ENCODE measurements around the gene ZBED4.

Gene ZBED4

DNA sequence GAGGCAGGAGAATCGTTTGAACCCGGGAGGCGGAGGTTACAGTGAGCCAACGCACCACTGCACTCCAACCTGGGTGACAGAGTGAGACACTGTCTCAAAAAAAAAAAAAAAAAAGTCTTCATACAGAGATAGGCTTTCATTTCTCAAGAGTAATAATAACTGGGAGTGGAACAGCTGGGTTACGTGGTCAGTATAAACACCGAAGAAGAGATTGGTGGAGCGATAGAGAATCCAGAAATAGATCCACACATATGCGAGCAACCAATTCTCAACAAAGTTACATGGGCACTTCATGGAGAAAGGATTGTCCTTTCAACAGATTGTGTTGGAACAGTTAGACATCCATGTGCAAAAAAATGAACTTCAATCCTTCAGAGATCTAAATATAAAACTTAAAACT, 24.6 kb downstream of the ZBED4 start:
- no peak for DNase-seq (ENCODE audit: low spot score)

DNA sequence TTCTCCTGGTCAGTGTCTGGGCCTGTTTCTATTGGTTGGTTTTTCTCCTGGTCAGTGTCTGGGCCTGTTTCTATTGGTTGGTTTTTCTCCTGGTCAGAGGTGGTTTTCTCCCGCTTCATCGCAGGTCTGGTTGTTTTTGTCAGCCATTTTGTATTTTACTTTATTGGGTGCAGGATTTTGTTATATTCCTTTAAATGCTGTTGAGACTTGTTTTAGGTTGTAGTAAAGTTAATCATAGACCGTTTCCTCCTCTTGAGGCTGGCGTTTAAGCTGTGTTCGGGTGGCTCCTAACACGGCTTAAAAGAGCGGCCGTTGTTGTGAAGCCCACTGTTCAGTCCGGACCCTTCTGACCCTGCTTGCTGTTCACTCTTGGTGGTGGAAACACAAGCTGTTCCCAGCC, 26.2 kb downstream of the ZBED4 start:
- no peak for DNase-seq (ENCODE audit: low spot score)

DNA sequence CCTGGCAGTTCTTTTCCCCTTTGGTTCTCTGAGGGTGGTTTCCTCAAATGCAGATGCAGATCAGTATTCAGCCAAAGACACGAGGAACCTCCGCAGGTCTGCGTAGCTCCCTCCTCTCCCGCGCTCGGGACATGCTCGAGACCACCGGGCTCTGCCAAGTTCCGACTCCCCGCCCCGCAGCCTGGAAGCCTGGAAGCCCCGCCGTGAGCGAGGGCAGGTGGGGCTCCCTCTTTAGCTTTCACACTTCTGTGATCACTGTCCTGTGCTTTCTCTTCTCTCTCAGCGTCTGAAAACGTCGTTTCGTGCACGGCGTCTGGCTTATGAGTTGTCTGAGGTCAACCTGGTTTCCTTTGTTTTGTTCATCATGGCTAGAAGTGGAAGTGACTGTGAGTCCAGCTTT, 26.6 kb downstream of the ZBED4 start:
- peak; percentile 44 for DNase-seq (ENCODE audit: low spot score)

DNA sequence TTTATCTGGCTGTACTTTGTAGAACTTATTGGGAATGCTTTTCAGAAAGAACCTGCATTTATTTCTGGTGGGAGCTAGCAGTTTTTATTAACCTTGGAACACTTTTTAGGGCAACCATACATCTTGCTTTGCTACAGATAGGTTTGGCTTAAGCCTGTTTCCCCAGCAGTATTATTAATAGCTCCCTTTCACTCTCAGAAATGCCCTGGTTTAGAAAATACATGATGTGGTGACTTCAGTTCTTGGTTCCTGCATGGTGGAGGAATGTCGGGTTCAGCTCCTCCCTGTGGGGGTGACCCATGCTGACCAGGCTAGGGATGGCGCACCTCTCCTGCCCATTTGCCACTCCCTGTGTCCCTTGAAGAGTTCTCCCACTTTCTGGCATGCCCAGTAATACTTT, 28.2 kb downstream of the ZBED4 start:
- no peak for DNase-seq (ENCODE audit: low spot score)

DNA sequence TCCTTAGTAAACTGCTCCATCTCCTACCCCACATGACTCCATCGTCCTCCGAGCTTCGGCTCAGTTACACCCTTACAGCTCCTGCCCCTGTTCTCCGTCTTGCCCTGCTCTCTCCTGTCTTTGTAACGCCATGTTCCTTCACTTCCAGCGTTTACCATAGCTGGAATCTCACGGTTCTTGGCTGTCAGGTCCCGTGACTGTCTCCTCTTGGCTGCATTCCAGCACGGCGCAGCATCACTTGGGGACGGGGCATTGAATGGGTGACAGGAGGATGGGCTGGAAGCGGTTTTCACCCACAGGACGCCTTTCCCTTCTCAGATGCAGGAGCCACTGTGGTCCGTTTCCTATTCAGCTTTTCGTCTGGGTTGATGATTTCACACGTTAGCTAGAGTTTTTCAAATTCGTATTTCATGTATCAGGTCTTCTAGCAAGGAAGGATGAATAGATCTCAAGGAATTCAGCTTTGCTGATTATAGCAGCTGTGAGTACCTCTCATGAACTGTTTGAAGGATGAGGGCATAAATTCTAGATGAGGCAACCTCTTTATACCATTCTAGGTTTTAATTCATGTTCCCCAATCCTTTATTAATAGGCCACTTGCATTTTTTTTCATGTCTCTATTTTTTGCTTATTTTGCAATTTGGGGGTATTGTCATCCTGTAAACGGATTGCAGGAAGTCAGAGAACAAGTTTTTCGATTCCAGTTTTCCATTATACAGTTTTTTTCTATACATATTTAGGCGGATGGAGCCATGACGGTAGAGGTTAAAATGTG, 29.1 kb downstream of the ZBED4 start:
- no peak for DNase-seq (ENCODE audit: low spot score)

DNA sequence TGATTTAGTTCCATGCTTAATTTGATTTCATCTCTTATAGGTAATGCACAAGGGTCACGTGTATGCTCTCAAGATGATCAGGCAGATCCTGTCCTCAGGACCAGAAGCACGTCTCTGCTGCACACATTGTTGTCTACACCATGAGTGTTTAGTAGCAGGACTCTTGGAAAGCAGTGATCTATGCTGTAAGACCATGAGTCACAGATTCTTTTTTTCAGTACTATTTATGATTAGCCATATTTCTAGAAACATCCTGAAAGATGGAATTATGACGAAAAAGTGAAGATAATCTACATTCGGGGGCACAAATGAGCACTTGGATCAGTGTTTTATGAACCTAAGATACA, 29.6 kb downstream of the ZBED4 start:
- DNase-seq (ENCODE audit: low spot score) = peak; percentile 46

DNA sequence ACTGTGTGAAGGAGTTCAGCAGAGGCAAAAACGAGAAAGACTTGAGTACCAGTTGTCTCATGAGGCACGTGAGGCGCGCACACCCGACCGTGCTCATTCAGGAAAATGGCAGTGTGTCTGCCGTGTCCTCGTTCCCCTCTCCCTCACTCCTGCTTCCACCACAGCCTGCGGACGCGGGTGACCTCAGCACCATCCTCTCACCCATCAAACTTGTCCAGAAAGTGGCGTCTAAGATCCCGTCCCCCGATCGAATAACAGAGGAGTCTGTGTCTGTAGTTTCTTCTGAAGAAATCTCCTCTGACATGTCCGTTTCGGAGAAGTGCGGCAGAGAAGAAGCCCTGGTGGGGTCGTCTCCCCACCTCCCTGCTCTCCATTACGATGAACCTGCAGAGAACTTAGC, 30.4 kb downstream of the ZBED4 start:
- DNase-seq (ENCODE audit: low spot score) = no peak

DNA sequence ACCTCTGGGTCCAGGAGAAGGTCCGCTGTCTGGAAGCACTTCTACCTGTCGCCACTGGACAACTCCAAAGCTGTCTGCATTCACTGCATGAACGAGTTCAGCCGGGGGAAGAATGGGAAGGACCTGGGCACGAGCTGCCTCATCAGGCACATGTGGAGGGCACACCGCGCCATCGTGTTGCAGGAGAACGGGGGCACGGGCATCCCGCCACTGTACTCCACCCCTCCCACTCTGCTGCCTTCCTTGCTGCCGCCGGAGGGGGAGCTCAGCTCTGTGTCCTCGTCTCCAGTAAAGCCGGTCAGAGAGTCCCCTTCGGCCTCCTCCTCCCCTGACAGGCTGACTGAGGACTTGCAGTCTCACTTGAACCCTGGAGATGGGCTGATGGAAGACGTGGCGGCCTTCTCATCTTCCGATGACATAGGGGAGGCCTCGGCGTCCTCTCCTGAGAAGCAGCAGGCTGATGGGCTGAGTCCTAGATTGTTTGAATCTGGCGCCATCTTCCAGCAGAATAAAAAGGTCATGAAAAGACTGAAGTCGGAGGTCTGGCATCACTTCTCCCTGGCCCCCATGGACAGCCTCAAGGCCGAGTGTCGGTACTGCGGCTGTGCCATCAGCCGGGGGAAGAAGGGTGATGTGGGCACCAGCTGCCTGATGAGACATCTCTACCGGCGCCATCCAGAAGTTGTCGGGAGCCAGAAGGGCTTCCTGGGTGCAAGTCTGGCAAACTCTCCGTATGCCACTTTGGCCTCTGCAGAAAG, 31.0 kb downstream of the ZBED4 start:
- no peak for DNase-seq (ENCODE audit: low spot score)

DNA sequence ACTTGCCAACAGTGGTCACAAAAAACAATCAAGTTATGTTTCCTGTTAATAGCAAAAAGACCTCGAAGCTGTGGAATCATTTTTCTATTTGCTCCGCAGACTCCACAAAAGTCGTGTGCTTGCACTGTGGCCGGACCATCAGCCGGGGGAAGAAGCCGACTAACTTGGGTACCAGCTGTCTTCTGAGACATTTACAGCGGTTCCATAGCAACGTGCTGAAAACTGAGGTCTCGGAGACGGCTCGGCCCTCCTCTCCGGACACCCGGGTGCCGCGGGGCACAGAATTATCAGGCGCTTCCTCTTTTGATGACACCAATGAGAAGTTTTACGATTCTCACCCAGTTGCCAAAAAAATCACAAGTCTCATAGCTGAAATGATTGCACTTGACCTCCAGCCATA, 31.6 kb downstream of the ZBED4 start:
- DNase-seq (ENCODE audit: low spot score) = no peak

DNA sequence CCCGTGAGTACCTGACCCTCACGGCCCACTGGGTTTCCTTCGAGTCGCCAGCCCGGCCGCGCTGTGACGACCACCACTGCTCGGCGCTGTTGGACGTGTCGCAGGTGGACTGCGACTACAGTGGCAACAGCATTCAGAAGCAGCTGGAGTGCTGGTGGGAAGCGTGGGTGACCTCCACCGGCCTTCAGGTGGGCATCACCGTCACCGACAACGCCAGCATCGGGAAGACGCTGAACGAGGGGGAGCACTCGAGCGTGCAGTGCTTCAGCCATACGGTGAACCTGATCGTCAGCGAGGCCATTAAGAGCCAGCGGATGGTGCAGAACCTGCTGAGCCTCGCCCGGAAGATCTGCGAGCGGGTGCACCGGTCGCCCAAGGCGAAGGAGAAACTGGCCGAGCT, 32.2 kb downstream of the ZBED4 start:
- DNase-seq (ENCODE audit: low spot score) = no peak

DNA sequence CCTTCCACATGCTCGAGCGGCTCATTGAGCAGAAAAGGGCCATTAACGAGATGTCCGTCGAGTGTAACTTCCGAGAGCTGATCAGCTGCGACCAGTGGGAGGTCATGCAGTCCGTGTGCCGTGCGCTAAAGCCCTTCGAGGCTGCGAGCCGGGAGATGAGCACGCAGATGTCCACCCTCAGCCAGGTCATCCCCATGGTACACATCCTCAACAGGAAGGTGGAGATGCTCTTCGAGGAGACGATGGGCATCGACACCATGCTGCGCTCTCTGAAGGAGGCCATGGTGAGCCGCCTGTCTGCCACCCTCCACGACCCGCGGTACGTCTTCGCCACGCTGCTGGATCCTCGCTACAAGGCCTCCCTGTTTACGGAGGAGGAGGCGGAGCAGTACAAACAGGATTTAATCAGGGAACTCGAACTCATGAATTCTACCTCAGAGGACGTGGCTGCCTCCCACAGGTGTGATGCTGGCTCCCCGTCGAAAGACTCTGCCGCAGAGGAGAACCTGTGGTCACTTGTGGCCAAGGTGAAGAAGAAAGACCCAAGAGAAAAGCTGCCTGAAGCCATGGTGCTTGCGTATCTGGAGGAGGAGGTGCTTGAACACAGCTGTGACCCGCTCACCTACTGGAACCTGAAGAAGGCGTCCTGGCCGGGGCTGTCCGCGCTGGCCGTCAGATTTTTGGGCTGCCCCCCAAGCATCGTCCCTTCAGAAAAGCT, 32.9 kb downstream of the ZBED4 start:
- DNase-seq (ENCODE audit: low spot score) = no peak

DNA sequence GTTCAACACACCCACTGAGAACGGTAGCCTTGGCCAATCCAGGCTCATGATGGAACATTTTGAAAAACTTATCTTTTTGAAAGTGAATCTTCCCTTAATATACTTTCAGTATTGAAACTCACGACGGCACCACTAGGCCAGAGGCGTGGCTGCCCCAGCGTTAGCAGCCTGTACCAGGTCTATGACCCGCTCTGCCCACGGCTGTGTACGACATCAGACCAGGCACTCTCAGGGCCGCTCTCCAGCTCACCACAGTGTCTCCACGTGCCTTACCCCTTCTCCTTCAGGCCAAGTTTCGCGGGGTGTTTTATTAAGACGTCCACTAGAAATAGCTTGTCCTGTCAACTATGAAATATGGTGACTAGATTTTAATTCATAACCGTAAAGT, 33.4 kb downstream of the ZBED4 start:
- DNase-seq (ENCODE audit: low spot score) = no peak

DNA sequence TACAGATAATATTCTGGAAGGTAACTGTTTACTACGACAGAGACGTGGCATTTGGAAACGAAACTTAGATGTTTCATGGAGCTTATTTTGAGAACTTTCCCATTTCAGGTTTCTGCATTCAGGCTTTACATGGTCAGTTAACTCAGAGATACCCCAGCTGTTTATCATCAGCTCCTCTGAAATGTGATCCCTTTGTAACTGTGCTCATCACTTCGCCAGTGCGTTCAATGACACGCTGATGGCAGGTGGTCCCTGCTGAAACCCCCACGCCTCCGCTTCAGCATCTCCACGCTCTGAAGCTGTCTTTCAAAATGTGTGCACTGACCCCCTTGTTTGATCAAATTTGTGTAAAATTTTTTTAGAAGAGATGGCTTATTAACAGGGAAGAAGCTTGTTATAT, 34.1 kb downstream of the ZBED4 start:
- DNase-seq (ENCODE audit: low spot score) = no peak

DNA sequence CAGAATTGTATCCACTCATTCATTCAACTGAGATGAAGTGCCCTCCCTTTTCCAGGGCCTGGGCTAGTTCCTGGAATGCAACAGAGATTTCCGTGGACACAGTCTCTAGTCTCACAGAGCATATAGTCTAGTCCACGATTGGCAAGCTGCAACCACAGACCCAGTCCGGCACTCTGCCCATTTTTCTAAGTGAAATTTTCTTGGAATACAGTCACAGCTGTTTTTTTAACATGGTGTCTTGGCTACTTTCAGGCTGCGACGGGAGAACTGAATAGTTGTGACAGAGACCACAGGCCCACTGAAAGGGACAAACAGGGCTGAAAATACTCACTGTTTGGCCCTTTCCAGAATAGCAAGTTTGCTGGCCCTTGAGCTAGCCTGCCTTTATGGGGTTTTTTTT, 35.4 kb downstream of the ZBED4 start:
- no peak for DNase-seq (ENCODE audit: low spot score)

DNA sequence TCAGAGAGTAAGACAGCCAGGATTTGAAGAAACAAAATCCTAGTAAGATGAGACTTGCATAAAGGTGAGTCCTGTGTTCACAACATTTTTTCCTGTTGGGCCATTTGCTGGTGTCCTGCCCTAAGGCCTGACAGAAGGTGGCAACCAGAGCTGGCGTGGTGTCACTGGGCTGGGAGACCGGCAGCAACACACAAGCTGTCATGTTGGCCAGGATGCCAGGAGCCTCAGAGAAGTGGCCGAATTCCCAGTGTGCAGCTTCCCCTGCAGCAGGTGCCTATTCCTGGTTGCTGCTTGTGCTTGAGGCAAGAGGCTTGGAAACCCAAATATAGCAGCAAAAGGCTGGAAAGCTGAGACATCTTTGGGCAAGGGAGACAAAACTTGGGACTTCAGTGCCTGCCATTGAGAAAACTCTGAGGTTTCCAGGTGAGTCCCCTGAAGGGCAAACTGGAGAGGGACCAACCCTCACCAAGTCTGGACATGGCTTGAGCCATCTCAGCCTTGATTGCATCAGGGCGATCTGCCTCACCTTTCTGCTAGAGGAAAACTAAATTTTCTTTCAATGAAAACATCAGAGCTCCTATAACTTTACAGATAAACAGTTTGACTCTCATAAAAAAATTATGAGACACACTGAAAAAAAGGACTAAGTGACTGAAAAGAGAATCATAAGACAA, 38.7 kb downstream of the ZBED4 start:
- DNase-seq (ENCODE audit: low spot score) = no peak

DNA sequence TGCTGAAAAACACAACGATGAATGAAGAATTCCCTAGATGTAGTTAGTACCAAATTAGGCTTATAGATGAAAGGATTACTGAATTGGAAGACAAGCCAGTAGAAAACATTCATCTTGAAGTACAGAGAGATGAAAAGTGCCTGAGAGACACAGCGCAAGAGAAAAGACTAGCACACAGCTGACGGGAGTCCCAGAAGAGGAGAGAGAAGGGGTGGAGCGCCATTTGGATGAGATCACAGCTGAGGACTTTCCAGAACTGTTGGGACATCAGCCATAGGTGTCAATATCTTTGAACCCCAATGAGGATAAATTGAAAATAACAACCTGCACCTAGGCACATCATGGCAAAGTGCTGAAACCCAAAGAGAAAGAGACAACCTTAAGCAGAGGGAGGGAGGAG, 39.4 kb downstream of the ZBED4 start:
- no peak for DNase-seq (ENCODE audit: low spot score)

DNA sequence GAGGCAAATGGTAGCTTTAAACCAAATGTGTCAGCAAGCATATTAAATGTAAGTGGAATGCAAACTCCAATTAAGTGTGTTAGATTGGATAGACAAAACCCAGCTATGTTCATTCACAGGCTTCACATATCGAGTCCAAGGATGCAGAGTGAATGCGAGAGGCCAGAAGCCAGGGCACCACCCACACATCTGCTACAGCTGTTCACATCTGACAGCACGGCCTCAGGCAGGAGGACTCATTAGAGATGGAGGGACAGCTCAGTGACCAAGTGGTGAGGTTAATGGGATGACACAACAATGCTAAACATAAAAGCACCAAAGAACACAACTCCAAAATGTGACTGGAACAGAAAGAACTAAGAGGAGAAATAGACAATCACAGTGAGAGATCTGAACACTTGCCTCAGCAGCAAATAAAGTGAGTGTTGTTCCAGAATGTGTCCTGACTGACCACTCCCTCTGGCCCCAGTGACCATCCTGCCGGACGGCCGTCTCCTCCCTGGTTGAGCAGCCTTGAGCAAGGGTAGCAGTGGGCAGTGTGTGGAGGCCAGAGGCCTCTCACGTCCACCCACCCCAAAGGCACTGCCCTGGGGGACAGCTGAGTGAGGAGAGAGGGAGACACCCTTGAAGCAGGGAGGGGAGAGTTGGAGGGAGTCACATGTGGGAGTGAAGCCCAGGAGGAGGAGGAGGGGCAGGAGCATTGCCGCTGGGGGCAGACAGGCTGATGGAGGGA, 40.8 kb downstream of the ZBED4 start:
- no peak for DNase-seq (ENCODE audit: low spot score)

DNA sequence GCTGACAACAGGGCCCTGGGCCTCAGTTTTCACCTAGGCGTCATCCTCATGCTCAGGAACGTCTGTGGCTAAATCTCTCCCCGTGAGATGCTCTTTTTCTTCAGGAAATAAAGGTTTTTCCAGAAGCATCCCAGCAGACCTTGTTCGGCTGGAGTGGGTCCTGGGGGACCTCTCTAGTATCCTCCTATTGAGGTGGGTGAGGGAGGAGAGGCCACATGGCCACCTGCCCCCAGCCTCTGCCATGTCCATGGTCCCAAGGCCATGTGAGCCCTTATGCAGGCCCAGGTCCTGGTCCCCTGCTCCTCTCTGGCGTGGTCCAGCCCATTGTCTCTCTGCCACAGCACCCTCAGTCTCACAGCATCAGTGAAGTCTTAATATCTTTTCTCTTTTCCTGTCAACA, 42.6 kb downstream of the ZBED4 start:
- no peak for DNase-seq (ENCODE audit: low spot score)

DNA sequence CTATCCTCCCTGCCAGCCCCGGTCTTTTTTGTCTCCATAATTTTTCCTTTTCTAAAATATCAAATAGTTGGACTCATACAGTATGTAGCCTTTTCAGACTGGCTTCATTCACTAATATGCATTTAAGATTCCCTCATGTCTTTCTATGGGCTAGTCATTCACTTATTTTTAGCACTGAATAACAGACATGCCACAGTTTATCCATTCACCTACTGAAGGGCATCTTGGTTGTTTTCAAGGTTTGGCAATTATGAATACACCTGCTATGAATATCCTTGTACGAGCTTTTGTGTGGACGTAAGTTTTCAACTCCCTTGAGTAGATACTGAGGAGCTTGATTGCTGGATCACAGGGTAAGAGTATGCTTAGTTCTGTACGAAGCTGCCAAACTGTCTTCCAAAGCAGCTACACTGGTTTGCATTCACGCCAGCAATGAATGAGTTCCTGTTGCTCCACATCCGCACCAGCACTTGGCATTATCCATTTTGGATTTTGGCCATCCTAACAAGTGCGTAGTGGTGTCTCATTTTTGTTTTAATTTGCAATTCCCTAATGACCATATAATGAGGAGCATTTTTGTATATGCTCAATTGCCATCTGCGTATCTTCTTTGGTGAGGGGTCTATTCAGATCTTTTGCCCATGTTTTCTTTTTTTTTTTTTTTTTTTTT, 43.5 kb downstream of the ZBED4 start:
- no peak for DNase-seq (ENCODE audit: low spot score)

DNA sequence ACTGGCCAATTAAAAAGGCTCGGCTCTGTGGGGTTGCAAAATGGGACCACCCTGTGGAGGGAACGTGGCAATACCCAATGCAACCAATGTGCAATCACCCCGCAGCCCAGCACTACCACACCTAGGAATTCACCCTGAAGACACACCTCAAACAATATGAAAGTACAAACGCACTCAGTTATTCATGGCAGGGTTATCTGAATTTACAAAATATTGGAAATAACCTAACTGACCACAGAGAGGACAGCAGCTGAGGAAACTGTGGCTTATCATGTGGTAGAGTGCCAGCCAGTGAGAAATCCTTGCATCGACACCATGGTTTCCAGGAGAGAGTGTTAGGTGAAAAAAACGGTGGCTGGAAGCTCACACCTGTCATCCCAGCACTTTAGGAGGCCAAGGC, 45.9 kb downstream of the ZBED4 start:
- no peak for DNase-seq (ENCODE audit: low spot score)

DNA sequence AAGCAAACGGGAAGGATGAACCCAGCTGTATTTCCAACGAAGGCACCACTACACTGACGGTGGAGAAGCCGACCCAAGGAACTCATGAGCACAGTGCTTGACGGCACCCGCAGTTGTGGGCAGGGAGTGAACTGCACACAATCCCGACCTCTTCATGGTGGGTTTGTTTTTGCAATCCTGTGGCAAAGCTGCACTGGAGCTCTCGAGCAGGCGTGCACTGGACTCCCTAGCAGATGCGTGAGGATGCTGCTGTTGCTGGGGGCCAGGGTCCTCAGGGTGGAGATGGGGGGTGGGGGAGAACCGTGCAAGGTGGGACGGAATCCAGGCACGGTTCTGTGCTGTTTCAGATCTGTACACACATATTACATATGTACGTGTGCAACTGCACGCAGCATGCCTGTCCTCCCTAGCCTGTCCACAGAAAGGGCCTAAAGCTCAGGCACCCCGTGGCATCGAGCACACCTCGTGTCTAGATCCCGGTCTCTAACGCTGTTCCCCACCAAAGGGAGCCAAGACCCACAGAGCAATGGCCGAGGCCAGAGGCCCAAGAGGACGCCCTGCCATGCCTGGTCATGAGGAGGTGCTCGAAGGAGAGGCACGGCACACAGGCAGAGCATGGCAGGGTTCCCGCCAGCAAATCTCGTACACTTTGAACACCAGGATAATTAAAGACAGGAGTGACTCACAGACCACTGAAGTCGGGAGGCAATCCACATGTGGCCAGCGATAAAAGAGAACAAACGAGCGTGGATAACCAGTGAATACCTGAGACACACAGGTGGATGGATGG, 47.0 kb downstream of the ZBED4 start:
- no peak for DNase-seq (ENCODE audit: low spot score)
